Adipose tissue (tissue), 3 donors: Measurements from ENCODE around the gene IFT20. TPM values are rescaled to one million over a fixed set of nuclear protein-coding genes. Genes with fewer than 3 reads are reported as not detected.
"Not testable (repeated sequence)": the region's sequence is repeated elsewhere in the genome, so short reads cannot be mapped to it uniquely, and the experiment has no call there.

Source experiments
- H3K27ac ChIP-seq: one replicate; pipeline ENCODE4 v1.5.1; 2013; ENCODE audit warnings: low read depth, low read length
- WGBS, 3 donors: extraction: QIAGEN DNeasy Blood & Tissue Kit; methylation state at CpG; one replicate each; pipeline ENCODE4 v1.1.7; 2013; 5-methylcytosine and 5-hydroxymethylcytosine counted together
- polyA plus RNA-seq, 3 donors: library from polyadenylated mRNA; stranded (reverse); fragments of 200-250 nt; gene quantifications; one replicate each; pipeline ENCODE4 v1.2.3, GENCODE V29; 2013
- donor health status: healthy with polysubstance abuse.
- donor health status: Bipolar disorder and iron deficiency.
- donor health status: healthy.

IFT20 gene
- polyA plus RNA-seq, 3 donors = 27.9 to 67.0 (median 66.0) TPM

- 27 to 75% (median 74%) methylated on average over 8 of the region's 8 CpGs for WGBS, 3 donors
- H3K27ac ChIP-seq = no peak overlapping the region
These were observed 14.8 kb downstream of the IFT20 start for GRCh38 chr17:28320215-28321061.

DNA sequence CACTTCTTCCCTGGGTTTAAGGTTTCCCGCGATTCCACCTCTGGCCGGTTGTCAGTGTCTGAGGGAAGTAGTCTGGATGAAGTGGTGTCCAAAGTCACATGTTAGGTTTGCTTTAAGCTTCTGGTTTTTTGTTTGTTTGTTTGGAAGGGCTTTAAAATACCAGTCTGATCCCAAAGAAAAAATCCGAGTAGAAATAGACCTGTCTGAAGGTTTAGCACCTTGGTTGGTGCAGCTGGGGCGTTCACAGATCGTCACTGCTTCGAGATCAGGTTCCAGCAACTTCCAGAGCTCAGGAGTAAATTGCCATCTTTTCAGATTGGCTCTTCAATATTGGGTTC is 15.7 kb downstream of the IFT20 start:
- WGBS, 3 donors = 4 to 6% (median 5%) methylated on average over 7 of the region's 7 CpGs

GRCh38 chr17:28318759-28319597 is 16.3 kb downstream of the IFT20 start, which contains the start of gene TMEM97:
TSS of gene TMEM97 (plus strand) at chr17:28319200. CDS start at chr17:28319240, 40 bp downstream.
- H3K27ac ChIP-seq = no peak within 1 kb of the TSS
- WGBS, 3 donors = 0 to 1% (median 0%) methylated on average over 70 to 72 of the region's 72 CpGs

More for the DNA sequence above, 15.7 kb downstream of the IFT20 start:
- H3K27ac ChIP-seq = no peak overlapping the region

GRCh38 chr17:28317966-28318758 is 17.1 kb downstream of the IFT20 start:
- H3K27ac ChIP-seq = no peak overlapping the region
- 7 to 14% (median 13%) methylated on average over 40 of the region's 40 CpGs for WGBS, 3 donors

- 74 to 88% (median 87%) methylated on average over 21 of the region's 21 CpGs for WGBS, 3 donors
- H3K27ac ChIP-seq = no peak overlapping the region
These were observed 17.9 kb downstream of the IFT20 start for GRCh38 chr17:28317099-28317965.

- H3K27ac ChIP-seq = no peak overlapping the region
- 90 to 96% (median 94%) methylated on average over 4 of the region's 4 CpGs for WGBS, 3 donors
These were observed 19.2 kb downstream of the IFT20 start for GRCh38 chr17:28315846-28316705.

GRCh38 chr17:28313841-28314240 is 21.4 kb downstream of the IFT20 start:
- no peak overlapping the region for H3K27ac ChIP-seq
- 61 to 85% (median 84%) methylated on average over 2 of the region's 2 CpGs for WGBS, 3 donors

GRCh38 chr17:28306954-28307401 is 28.3 kb downstream of the IFT20 start:
- 28 to 56% (median 33%) methylated on average over 36 to 38 of the region's 38 CpGs for WGBS, 3 donors
- no peak overlapping the region for H3K27ac ChIP-seq

DNA sequence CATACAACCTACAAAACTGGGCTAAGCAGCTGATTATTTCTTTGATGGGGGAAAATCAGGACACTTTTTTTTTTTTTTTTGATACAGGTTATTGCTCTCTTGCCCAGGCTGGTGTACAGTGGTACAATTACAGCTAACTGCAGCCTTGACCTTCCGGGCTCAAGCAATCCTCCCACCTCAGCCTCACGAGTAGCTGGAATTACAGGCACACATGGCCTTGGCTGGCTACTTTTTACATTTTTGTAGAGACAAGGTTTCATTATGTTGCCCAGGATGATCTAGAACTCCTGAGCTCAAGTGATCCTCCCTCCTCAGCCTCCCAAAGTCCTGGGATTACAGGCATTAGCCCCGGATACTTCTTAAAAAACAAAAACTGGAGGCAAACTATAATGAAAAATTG is 36.8 kb downstream of the IFT20 start:
- 52 to 86% (median 80%) methylated on average over 3 of the region's 3 CpGs for WGBS, 3 donors
- no peak overlapping the region for H3K27ac ChIP-seq

GRCh38 chr17:28295677-28296578 is 39.3 kb downstream of the IFT20 start:
- 46 to 74% (median 68%) methylated on average over 3 of the region's 3 CpGs for WGBS, 3 donors

DNA sequence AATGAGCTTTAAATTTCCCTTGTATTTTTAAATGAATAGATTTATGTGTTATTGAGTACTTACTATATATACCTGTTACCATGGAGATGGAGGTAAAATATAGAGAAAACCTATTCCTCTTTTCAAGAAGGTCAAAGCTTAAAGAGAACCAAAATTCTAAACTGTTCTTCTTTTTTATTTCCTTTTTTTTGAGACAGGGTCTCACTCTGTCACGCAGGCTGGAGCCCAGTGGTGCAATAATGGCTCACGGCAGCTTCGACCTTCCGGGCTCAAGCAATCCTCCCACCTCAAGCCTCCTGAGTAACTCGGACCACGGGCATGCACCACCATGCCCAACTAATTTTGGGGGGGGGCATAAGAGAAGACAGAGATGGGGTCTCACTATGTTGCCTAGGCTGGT is 41.3 kb downstream of the IFT20 start:
- WGBS, 3 donors = 54 to 100% (median 66%) methylated on average over 6 of the region's 6 CpGs
- no peak overlapping the region for H3K27ac ChIP-seq

More at GRCh38 chr17:28295677-28296578, 39.3 kb downstream of the IFT20 start:
- no peak overlapping the region for H3K27ac ChIP-seq

DNA sequence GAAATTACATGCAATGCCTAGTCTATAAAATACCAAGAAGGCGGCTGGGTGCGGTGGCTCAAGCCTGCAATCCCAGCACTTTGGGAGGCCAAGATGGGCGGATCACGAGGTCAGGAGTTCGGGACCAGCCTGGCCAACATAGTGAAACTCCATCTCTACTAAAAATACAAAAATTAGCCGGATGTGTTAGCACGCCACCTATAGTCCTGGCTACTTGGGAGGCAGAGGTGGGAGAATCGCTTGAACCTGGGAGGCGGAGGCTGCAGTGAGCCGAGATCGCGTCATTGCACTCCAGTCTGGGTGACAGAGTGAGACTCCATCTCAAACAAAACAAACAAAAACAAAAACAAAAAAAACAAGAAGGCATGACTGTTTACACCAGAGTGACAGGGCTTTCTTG is 42.4 kb downstream of the IFT20 start:
- WGBS, 3 donors = 76 to 83% (median 82%) methylated on average over 12 of the region's 12 CpGs
- H3K27ac ChIP-seq = not testable (repeated sequence)

GRCh38 chr17:28291780-28292330 is 43.4 kb downstream of the IFT20 start:
- H3K27ac ChIP-seq = no peak overlapping the region
- WGBS, 3 donors = 19 to 85% (median 80%) methylated on average over 1 of the region's 1 CpG

- no peak overlapping the region for H3K27ac ChIP-seq
- 22 to 74% (median 66%) methylated on average over 2 of the region's 2 CpGs for WGBS, 3 donors
These were observed 44.6 kb downstream of the IFT20 start for GRCh38 chr17:28290703-28291102.

- WGBS, 3 donors = 50 to 74% (median 70%) methylated on average over 2 of the region's 2 CpGs
These were observed 49.3 kb downstream of the IFT20 start for GRCh38 chr17:28285965-28286364.

More at GRCh38 chr17:28285965-28286364, 49.3 kb downstream of the IFT20 start:
- no peak overlapping the region for H3K27ac ChIP-seq
